GM19455 (cell line): Measurements from ENCODE around the gene SLC34A3.
A peak's percentile ranks its signal among the peaks of the same experiment; 100 is the strongest.

Experiments used
- ATAC-seq: cut with Tn5 transposase; IDR thresholded peaks from one replicate; pipeline ENCODE4 v1.9.1; 2021; ENCODE audit not compliant: unreplicated experiment

Gene SLC34A3

DNA sequence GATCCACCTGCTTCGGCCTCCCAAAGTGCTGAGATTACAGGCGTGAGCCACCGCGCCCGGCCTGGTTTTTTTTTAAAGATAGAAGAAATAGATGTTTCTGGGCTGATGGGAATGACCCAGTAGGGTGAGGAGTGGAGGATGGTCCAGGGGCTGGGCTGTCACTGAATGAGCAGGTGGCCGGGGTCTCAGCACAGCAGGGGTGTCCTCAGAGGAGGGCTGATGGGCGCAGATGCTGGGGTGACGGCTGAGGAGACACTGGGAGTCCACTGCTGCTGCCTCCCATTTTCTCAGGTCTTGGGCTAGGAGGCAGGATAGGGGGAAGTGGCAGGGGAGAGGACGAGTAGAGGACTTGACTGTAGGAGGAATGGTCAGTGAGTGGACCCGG lies 44.5 kb downstream of the SLC34A3 start:
- ATAC-seq: no peak

DNA sequence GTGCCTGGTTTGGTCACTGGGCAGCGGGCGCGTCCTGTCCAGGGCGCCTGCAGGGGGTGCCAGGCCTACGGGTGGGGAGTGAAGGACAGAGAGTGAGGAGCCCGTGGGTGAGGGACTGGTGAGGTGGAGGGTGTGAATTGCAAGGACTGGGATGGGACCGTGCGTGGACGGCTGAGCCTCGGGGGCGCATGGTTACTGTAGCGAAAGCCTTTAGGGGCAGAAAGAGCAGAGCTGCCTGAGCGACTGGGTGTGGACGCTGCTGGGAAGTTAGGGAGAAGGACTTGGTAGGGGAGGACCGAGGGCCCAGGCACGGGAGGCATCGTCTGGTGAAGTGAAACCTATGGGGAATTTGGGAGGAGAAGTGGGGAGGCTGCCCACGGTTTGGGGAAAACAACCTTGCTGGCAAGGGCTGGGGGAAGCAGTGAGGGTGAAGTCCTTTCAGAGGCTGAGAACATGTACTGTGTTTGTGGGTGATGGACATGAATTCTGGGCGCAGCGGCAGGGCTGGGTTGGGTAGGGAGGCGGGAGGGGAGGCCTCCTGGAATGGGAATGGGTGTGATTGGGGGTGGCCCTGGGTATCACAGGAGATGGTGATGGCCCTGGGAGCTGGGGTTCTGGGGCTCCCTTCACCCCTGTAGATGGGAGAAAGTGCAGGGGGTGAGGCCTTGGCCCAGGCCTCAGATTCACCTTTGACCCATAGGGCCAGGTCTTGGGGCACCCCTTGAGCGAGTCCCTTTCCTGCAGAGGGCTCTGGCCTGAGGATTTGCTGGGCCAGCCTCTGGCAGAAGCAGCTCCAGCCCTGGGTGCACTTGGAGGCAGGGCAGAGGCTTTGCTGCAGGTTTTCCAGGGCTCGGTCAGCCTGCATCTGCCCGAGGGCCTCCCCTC lies 45.1 kb downstream of the SLC34A3 start:
- ATAC-seq: no peak

DNA sequence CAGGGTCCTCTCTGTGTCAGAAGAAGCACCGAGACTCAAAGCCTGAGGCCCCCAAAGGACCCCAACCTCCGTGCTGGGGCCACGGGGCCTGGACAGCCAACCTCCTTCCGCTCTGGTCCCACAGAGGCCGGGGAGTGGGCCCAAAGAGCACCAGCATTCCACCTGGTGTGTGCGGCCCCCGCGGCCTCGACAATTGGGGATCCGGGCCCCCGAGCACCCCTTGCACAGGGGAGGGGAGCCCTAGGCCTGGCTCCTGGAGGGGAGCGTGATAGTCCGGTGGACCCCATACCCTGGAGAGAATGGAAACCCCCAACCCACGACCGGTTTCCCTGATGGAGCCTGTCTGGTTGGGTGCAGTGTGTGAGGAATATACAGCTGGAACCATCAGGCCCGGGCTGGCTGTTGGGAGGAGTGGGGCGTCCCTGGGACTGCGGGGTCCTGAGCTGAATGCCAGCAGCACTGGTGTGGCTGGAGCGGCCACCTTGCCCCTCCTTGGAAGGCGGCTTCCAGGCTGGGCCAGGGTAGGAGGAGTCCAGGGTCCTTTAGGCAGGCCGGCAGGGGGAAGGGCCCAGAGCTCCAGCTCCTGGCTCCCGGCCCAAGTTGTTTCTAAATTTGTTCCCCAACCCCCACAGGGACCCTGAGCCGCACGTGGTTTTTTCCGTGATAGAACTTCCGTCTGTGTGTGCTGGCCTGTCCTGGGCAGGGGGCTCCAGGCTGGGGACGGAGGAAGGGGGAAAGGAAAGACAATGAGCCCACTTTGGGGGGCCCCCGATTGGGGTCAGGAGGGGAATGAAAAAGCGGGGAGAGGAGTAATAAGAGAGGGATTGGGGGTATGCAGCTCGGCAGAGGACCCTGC lies 46.0 kb downstream of the SLC34A3 start:
- no peak for ATAC-seq

DNA sequence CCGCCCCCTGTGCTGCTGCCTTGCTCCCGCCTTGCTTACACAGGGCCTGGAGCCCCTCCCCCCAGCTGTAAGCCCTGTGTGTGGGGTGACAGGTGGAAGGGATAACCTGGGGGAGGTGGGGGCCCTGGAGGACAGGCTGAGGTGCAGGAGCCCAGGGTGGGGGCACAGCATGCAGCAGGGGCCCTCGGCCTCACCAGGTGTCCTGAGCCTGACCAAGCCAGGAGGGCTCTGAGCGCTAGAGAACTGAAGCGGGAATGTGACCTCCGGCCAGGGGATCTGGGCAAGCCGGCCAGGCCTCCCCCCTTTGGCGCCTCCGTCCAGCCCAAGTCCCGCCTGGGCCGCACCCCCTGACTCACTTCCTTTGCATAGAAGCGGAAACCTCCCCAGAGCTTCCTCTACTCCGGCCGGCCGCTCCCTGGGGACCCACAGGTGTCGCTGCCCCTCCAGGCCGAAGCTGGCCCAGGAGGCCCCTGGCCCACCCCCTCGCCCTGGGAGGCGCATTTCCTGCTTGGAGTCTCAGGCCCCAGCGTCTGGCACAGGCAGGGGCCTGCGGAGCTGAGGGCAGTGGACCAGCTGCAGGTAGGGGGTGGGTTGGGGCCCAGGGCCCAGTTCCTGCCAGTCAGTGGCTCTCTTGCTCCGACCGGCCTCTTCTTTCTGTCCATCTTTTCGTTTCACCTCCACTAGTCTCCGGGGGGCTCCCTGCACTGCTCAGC lies 46.8 kb downstream of the SLC34A3 start, which contains the start of gene TOR4A:
Gene TOR4A (plus strand): TSS at position 398 of the 713 bp plus-strand sequence. CDS start 964 bp downstream, outside the sequence.
- peak; percentile 70 for ATAC-seq

DNA sequence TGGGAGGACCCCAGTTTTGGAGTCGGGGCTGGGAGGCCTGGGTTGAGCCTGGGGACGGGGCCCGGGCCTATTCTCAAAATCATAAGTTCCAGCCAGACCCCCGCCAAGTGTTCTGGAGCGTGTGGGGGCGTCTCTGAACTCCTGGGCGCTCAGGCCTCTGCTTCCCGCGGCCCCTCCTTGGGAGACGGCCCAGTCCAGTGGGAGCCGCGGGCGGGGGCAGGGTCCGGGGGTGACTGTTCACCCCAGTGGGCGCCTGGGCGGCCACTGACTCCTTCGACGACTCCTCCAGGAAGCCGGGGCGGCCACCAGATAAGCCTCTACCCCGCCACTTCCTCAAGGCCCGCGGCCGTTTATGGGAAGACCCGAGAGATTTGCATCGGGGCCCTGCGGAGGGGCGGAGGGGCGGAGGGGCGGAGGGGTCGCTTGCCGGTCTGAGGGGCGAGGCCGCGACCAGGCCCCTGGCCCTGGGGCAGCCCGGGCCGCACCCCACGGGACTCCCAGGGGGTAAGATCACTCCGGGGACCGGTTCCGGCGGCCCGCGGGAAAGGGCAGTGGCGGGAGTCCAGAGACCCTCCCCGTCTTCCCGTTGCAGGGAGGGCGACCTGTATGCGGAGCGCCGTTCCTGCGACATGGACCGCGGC lies 47.5 kb downstream of the SLC34A3 start:
- no peak for ATAC-seq

DNA sequence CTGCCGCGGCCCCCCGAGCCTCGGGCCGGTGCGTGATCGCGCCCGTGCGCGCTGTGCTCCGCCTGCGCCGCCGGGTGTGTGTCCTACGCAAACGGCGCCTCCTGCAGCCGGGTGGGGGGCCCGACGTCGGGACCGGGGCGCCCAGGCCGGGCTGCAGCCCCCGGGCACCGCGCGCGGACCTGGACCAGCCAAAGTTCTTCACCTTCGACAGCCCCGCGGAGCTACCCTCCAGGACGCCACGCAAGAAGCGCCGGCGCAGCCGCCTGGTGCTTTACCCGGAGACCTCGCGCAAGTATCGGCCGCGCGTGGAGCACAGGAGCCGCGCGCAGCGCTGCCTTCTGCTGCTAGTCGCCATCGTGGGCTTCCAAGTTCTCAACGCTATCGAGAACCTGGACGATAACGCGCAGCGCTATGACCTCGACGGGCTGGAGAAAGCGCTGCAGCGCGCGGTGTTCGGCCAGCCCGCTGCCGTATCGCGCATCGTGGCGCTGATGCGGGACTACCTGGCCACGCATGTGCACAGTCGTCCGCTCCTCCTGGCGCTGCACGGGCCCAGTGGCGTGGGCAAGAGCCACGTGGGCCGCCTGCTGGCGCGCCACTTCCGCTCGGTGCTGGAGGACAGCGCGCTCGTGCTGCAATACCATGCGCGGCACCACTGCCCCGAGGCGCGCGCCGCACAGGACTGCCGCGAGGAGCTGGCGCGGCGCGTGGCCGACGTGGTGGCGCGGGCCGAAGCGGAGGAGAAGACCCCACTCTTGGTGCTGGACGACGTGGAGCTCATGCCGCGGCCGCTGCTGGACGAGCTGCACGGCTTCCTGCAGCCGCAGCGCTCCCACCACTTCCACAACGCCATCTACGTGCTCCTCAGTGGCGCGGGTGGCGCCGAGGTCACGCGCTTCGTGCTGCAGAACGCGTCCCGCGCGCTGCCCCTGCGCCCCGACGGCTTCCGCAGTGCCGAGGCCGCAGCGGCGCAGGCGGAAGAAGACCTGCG lies 48.3 kb downstream of the SLC34A3 start:
- no peak for ATAC-seq

DNA sequence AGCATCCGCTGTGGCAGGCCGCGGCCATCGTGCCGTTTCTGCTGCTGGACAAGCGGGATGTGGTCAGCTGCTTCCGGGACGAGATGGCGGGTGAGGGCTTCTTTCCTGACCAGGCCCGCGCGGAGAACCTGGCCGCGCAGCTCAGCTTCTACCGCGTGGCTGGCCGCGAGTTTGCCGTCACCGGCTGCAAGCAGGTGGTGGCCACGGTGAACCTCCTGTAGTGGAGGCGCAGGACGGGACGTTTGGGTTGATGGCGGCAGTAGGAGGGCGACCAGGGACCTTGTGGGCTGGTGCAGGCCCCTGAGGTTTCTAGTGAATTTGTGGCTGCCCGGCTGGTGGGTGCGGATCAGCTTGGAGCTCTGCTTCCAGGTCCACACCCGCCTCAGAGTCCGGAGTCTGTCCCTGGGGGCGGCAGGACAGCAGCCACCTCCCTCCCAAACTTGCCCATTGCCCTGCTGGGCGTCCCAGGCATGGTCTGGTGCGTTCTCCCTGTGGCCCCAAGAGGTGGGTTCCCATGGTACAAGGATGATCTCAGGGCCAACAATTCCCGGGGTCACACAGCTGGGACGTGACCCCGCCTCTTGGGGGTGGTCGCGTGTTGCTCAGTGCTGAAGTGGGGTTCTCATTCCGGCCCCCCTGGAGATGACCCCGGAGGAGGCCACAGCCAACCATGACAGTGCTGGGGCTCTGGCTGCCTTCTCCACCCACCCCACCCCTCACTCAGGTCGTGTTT lies 49.2 kb downstream of the SLC34A3 start:
- no peak for ATAC-seq

DNA sequence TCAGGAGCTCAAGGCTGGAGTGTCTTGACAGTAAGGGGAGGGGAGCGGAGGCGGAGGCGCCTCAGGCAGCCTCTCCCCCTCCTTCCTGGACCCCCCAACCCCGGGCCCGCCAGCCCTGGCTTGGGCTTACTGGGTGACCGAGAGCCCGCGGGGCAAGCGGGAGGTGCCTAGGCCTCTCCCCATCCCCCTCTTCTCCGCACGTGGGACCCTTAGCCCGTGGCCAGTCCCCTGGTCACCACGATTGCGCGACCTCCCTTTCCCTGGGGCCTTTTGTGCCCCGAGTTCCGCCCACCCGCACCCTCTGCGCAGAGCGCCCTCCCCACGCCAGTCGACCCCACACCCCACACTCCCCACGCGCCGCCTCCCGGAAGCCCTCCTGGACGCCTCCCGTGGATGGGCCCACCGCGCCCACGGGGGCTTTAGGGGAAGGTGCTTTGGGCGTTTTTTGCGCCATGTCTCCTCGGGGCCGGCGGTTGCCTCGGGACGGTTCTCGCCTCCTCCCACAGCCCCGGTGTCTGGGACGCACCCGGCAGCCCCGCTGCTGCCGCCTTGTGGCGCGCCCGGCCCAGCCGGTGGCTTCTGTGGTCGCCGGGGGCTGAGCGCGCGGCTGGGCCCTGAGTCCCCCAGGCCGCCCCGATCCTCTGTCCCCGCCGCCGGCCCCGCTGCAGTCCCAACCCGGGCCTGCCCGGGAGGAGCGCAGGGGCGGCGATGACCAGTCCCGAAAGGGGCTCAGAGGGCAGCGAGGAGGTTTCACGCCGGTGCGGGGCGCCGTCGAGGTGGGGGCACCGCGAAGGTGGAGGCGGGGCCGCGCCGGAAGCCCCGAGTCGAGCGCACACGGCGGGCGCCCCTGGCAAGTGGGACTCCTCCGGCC lies 50.0 kb downstream of the SLC34A3 start:
- ATAC-seq: no peak

DNA sequence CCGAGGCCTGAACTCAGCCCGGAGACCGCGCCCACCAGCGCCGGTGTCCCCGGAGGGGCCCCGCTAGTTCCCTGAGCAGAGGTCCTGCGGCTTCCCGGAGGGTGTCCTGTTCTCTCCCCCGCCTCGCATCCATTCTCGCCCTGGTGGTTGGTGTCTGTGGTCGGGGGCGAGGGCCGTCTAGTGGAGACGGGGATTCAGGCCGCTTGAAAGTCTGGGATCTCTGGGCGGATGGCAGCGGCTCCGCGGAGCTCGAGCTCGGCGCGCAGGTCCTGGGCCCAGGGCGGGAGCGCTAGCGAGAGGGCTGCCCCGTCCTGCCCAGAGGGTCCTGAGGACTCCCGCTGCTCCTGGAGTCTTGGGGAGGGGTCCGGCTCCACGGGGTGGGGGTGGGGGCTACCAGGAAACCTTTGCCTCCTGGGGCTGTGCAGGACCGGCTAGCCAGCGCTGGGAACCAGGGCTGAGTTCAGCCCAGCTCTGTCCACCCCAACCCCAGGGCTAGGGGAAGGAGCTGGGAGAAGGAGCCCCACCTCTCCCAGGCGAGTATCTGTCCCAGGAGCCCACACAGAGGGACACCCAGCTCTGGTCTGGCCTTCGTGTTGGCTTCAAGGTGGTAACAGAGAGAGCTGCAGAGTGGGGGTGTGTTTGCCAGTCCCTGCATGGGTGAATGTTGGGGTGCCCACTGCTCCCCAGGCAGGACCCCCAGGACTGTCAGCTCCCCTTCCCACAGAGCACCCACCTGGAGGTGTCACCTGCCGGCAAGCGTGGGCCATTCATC lies 50.8 kb downstream of the SLC34A3 start:
- no peak for ATAC-seq
